Measurements from ENCODE around the gene CERS6.

CERS6 gene

GRCh38 chr2:168684921-168685599 is 229.0 kb downstream of the CERS6 start:
- TF ChIP-seq CTCF (IDR thresholded peaks at IDR 0.05): no peak

GRCh38 chr2:168685600-168686451 is 229.8 kb downstream of the CERS6 start:
- TF ChIP-seq CTCF (IDR thresholded peaks at IDR 0.05): no peak

GRCh38 chr2:168686452-168687191 is 230.6 kb downstream of the CERS6 start:
- TF ChIP-seq CTCF (IDR thresholded peaks at IDR 0.05): no peak

- TF ChIP-seq CTCF (IDR thresholded peaks at IDR 0.05): peak; percentile 36
Measured at GRCh38 chr2:168687314-168687713, 231.2 kb downstream of the CERS6 start.

- TF ChIP-seq CTCF (IDR thresholded peaks at IDR 0.05): no peak
Measured at GRCh38 chr2:168690381-168690885, 234.4 kb downstream of the CERS6 start.

- no peak for TF ChIP-seq CTCF (IDR thresholded peaks at IDR 0.05)
Measured at GRCh38 chr2:168691221-168691620, 235.1 kb downstream of the CERS6 start.

- no peak for TF ChIP-seq CTCF (IDR thresholded peaks at IDR 0.05)
Measured at GRCh38 chr2:168692132-168692744, 236.2 kb downstream of the CERS6 start.

Measured in LNCAP (cell line).